Measurements from ENCODE around the gene FOXO6.

FOXO6 gene

GRCh38 chr1:41370756-41371420 lies 9.7 kb downstream of the FOXO6 start:
- H2AFZ ChIP-seq (ENCODE audit: low read length), result no peak overlapping the region
- H3K4me2 ChIP-seq (ENCODE audit: low read length), result no peak overlapping the region
- no peak overlapping the region for H3K9ac ChIP-seq (ENCODE audit: low read length)
- H3K9me2 ChIP-seq (ENCODE audit: low read depth, low read length), result no peaks in the 10 kb centered on the region
- no peaks in the 10 kb centered on the region for H4K20me1 ChIP-seq (ENCODE audit: insufficient read depth, low read length)
- peaks cover 8% of the 10 kb centered on the region; the same call in 1 of the 2 replicates for H3K27me3 ChIP-seq (ENCODE audit: insufficient read depth, low read length)
- H3K36me3 ChIP-seq (ENCODE audit: insufficient read depth, low read length), result no peaks in the 10 kb centered on the region
- no peaks in the 10 kb centered on the region for H3F3A ChIP-seq (ENCODE audit: insufficient read depth, low read length)
- no peak overlapping the region for H3K4me3 ChIP-seq (ENCODE audit: low read depth, low read length, poor library complexity, severe bottlenecking)
- TF ChIP-seq CTCF (IDR thresholded peaks at IDR 0.05; ENCODE audit: low read length) (no peak), EZH2 (IDR thresholded peaks at IDR 0.05; ENCODE audit: borderline replicate concordance, low read length) (no peak)
- no peaks in the 10 kb centered on the region for H3K9me3 ChIP-seq (ENCODE audit: low read length)
- H3K79me2 ChIP-seq (ENCODE audit: insufficient read depth, low read length), result no peaks in the 10 kb centered on the region
- H3K4me1 ChIP-seq (ENCODE audit: insufficient read depth, low read length, severe bottlenecking), result peaks cover 6% of the 10 kb centered on the region
- H3K27ac ChIP-seq (ENCODE audit: low read depth, low read length, poor library complexity, severe bottlenecking), result no peak overlapping the region

DNA sequence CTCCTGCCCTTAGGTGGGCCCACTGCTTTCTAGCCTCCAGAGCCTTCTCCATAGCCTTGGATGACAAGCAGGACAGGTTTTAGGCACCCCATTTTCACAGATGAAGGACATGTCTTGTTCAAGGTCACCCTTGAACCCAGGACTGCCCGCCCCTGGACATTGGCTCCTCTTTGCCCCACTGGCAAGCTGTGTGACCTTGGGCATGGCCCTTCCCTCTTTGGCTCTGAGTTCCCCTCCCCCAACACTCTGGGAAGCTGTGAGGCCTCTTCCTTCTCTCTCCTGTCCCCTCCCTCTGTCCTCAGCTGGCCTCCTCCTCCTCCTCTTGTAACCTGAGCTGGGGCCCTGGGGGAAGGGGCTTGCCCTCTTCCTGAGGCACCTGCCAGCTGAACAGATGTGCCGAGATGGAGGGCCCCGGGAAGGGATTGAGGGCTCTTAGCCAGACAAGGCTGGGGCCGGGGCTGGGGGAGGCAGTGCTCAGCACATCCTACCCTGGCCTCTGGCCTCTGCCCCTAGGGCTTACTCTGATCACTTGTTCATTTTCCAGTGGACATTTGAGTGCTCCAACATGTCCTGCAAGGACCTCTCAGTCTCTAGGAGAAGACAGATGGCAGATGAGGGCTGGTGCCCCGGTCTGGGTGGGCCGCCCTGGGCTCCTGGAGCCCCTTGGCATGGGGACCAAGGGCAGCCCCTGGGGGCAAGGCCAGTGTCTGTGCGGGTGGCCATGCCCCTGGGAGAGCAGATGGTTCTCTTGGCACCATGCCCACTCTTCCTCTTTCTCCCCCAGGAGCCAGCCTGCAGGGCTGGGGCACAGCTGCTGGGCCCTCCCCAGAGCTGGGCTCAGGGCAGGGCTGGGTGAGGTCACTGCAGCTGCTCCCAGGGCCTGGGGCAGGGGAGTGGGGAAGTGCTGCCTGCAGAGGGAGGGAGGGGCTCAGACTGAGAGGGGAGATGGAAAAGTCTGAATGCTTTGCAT lies 10.7 kb downstream of the FOXO6 start:
- Histone ChIP-seq H2AFZ (ENCODE audit: low read length) (no peak overlapping the region), H3K27me3 (ENCODE audit: insufficient read depth, low read length) (peaks cover 4% of the 10 kb centered on the region), H4K20me1 (ENCODE audit: insufficient read depth, low read length) (no peaks in the 10 kb centered on the region), H3K4me3 (ENCODE audit: low read depth, low read length, poor library complexity, severe bottlenecking) (no peak overlapping the region), H3K9me2 (ENCODE audit: low read depth, low read length) (no peaks in the 10 kb centered on the region), H3K9ac (ENCODE audit: low read length) (no peak overlapping the region), H3K4me1 (ENCODE audit: insufficient read depth, low read length, severe bottlenecking) (peaks cover under 1% of the 10 kb centered on the region), H3K4me2 (ENCODE audit: low read length) (no peak overlapping the region), H3K79me2 (ENCODE audit: insufficient read depth, low read length) (no peaks in the 10 kb centered on the region), H3K36me3 (ENCODE audit: insufficient read depth, low read length) (no peaks in the 10 kb centered on the region), H3F3A (ENCODE audit: insufficient read depth, low read length) (no peaks in the 10 kb centered on the region), H3K9me3 (ENCODE audit: low read length) (no peaks in the 10 kb centered on the region), H3K27ac (ENCODE audit: low read depth, low read length, poor library complexity, severe bottlenecking) (no peak overlapping the region)
- no peak for TF ChIP-seq EZH2 (IDR thresholded peaks at IDR 0.05; ENCODE audit: borderline replicate concordance, low read length)
- no peak for TF ChIP-seq CTCF (IDR thresholded peaks at IDR 0.05; ENCODE audit: low read length)

- Histone ChIP-seq H3K27me3 (ENCODE audit: insufficient read depth, low read length) (no peaks in the 10 kb centered on the region; the same call in 1 of the 2 replicates), H4K20me1 (ENCODE audit: insufficient read depth, low read length) (no peaks in the 10 kb centered on the region)
These were observed 11.4 kb downstream of the FOXO6 start for GRCh38 chr1:41372600-41372993.

More at GRCh38 chr1:41372600-41372993, 11.4 kb downstream of the FOXO6 start:
- Histone ChIP-seq H3K4me2 (ENCODE audit: low read length) (no peak overlapping the region), H3K9ac (ENCODE audit: low read length) (no peak overlapping the region), H2AFZ (ENCODE audit: low read length) (no peak overlapping the region), H3K36me3 (ENCODE audit: insufficient read depth, low read length) (no peaks in the 10 kb centered on the region), H3K4me1 (ENCODE audit: insufficient read depth, low read length, severe bottlenecking) (no peaks in the 10 kb centered on the region), H3K4me3 (ENCODE audit: low read depth, low read length, poor library complexity, severe bottlenecking) (no peak overlapping the region), H3K9me2 (ENCODE audit: low read depth, low read length) (no peaks in the 10 kb centered on the region), H3K79me2 (ENCODE audit: insufficient read depth, low read length) (no peaks in the 10 kb centered on the region), H3K27ac (ENCODE audit: low read depth, low read length, poor library complexity, severe bottlenecking) (no peak overlapping the region), H3F3A (ENCODE audit: insufficient read depth, low read length) (no peaks in the 10 kb centered on the region), H3K9me3 (ENCODE audit: low read length) (no peaks in the 10 kb centered on the region)
- no peak for TF ChIP-seq CTCF (IDR thresholded peaks at IDR 0.05; ENCODE audit: low read length)
- TF ChIP-seq EZH2 (IDR thresholded peaks at IDR 0.05; ENCODE audit: borderline replicate concordance, low read length), result no peak
